T-helper 2 cell treated with Interferon-gamma antibody and Interleukin-4, amounts not matched to agents 5 μg/mL and 100 μg/mL, for 36 hours (primary cell): ENCODE data around the gene ISG20.

Source experiments
- DNase-seq: peaks from one replicate; pipeline ENCODE4 v3.0.0; 2021; ENCODE audit warnings: low spot score
- H3K27ac Mint-ChIP-seq: one replicate; pipeline ENCODE4 v1.8.0; 2021; ENCODE audit warnings: mild to moderate bottlenecking, mixed read lengths
- H3K27me3 Mint-ChIP-seq: one replicate; pipeline ENCODE4 v1.8.0; 2021; ENCODE audit warnings: low read depth, mixed read lengths
- H3K36me3 Mint-ChIP-seq: one replicate; pipeline ENCODE4 v1.8.0; 2021; ENCODE audit warnings: low read depth, mixed read lengths
- H3K4me1 Mint-ChIP-seq: one replicate; pipeline ENCODE4 v1.8.0; 2021; ENCODE audit warnings: low read depth, mixed read lengths
- H3K4me3 Mint-ChIP-seq: one replicate; pipeline ENCODE4 v1.8.0; 2022; ENCODE audit warnings: mild to moderate bottlenecking, moderate library complexity, mixed read lengths
- H3K9me3 Mint-ChIP-seq: one replicate; pipeline ENCODE4 v1.8.0; 2021; ENCODE audit warnings: mixed read lengths

The ISG20 gene

GRCh38 chr15:88649753-88650551 is 11.1 kb downstream of the ISG20 start:
- Mint-ChIP-seq H3K9me3 (no peaks in the 10 kb centered on the region), H3K4me3 (peak overlapping the region; percentile 82), H3K27ac (peak overlapping the region; percentile 91), H3K4me1 (peaks cover 38% of the 10 kb centered on the region), H3K27me3 (no peaks in the 10 kb centered on the region), H3K36me3 (peaks cover 18% of the 10 kb centered on the region)
- no peak for DNase-seq

- Mint-ChIP-seq H3K4me3 (no peak overlapping the region), H3K27ac (no peak overlapping the region), H3K36me3 (peaks cover 15% of the 10 kb centered on the region), H3K27me3 (no peaks in the 10 kb centered on the region), H3K4me1 (peaks cover 35% of the 10 kb centered on the region), H3K9me3 (no peaks in the 10 kb centered on the region)
- DNase-seq: no peak
Observed at GRCh38 chr15:88650556-88650955, 11.7 kb downstream of the ISG20 start.

DNA sequence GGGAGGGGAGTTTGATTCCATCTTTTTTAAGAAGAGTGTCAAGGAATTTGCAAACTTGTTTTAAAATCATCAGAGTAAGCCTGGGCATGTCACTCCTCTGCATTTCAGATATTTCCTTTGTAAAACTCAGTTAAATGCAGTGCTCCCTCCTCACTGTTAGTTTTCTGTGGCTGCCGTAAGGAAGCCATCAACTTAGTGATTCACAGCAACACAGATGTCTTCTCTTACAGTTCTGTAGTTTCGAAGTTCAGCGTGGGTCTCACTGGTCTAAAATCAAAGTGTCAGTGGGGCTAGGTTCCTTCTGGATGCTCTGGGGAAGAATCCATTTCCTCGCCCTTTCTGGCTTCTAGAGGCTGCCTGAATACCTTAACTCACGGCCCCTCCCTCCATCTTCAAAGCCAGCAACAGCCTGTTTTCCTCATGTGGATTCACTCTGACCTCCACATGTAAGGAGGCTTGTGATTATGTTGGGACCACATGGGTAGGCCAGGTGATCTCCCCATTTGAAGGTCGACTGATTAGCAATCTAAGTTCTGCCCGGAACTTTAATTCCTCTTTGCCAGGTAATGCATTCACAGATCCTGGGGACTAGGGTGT is 12.4 kb downstream of the ISG20 start:
- H3K36me3 Mint-ChIP-seq: peaks cover 9% of the 10 kb centered on the region
- peaks cover 34% of the 10 kb centered on the region for H3K4me1 Mint-ChIP-seq
- H3K27ac Mint-ChIP-seq: no peak overlapping the region
- no peak for DNase-seq
- H3K4me3 Mint-ChIP-seq: no peak overlapping the region
- no peaks in the 10 kb centered on the region for H3K9me3 Mint-ChIP-seq
- H3K27me3 Mint-ChIP-seq: no peaks in the 10 kb centered on the region

DNA sequence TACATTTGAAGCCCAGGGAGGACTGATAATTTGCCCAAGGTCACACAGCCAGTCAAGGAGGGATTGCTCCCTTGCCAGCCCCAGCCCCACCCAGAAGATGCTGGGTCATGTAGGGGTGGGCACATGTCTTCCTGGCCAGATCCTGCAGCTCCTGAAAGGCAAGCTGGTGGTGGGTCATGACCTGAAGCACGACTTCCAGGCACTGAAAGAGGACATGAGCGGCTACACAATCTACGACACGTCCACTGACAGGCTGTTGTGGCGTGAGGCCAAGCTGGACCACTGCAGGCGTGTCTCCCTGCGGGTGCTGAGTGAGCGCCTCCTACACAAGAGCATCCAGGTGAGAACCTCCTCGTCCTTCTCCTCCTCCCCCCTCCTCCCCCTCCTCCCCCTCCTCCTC is 13.2 kb downstream of the ISG20 start:
- Mint-ChIP-seq H3K4me3 (no peak overlapping the region), H3K4me1 (peaks cover 34% of the 10 kb centered on the region)

GRCh38 chr15:88652456-88653199 is 13.8 kb downstream of the ISG20 start:
- Mint-ChIP-seq H3K9me3 (no peaks in the 10 kb centered on the region), H3K27ac (peak overlapping the region; percentile 41), H3K36me3 (peaks cover 3% of the 10 kb centered on the region), H3K4me1 (peaks cover 30% of the 10 kb centered on the region), H3K4me3 (no peak overlapping the region), H3K27me3 (no peaks in the 10 kb centered on the region)
- no peak for DNase-seq

More for the DNA sequence above, 13.2 kb downstream of the ISG20 start:
- H3K36me3 Mint-ChIP-seq: peaks cover 9% of the 10 kb centered on the region
- no peak overlapping the region for H3K27ac Mint-ChIP-seq
- H3K27me3 Mint-ChIP-seq: no peaks in the 10 kb centered on the region
- no peaks in the 10 kb centered on the region for H3K9me3 Mint-ChIP-seq
- no peak for DNase-seq

DNA sequence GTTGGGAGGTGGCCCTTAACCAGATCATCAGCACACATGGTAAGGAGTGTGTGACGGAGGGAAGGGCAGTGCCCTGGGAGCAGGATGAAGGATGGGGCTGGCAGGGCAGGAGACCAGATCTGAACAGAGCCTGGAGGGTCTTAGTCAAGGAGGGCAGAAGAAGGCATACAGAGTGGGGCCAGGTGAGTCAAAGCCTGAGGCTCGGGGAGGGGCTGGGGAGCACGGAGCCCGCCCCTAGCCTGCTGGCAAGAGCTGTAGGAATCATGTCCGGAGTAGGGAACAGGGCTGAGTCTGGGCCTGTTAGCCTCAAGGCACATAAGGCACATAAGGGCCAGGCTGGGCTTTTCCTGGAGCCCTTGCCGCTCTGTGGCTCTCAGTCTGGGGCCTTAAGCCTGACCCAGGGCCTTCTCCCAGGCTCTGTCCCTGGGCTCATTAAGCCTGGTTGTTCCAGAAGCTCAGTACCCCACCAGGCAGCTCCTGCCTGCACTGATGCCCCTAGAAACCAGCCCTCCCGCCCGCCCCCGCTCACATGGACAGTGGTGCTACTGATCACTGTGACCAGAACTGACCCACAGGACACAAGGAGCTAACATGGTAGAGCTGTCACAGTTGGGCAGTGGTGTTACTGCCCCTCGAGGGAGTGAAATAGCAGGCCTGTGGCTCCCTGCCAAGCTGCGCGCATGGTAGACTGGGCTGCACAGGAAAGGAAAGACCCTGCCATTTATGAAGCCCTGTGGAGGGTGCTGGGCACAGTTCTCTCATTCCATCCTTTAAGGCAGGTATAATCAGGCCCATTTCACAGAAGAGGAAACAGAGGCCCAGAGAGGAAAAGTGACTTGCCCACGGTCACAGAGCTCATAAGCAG is 14.6 kb downstream of the ISG20 start:
- no peak overlapping the region for H3K27ac Mint-ChIP-seq
- DNase-seq: peak; percentile 2
- peaks cover 24% of the 10 kb centered on the region for H3K4me1 Mint-ChIP-seq
- H3K27me3 Mint-ChIP-seq: no peaks in the 10 kb centered on the region
- no peak overlapping the region for H3K4me3 Mint-ChIP-seq
- no peaks in the 10 kb centered on the region for H3K9me3 Mint-ChIP-seq
- H3K36me3 Mint-ChIP-seq: peaks cover 3% of the 10 kb centered on the region

GRCh38 chr15:88654430-88655102 is 15.8 kb downstream of the ISG20 start:
- H3K36me3 Mint-ChIP-seq: no peaks in the 10 kb centered on the region
- H3K9me3 Mint-ChIP-seq: no peaks in the 10 kb centered on the region
- no peak for DNase-seq
- no peaks in the 10 kb centered on the region for H3K27me3 Mint-ChIP-seq
- H3K4me1 Mint-ChIP-seq: peaks cover 13% of the 10 kb centered on the region
- no peak overlapping the region for H3K27ac Mint-ChIP-seq
- no peak overlapping the region for H3K4me3 Mint-ChIP-seq

- H3K4me1 Mint-ChIP-seq: peaks cover 10% of the 10 kb centered on the region
Observed at GRCh38 chr15:88655103-88655553, 16.3 kb downstream of the ISG20 start.

GRCh38 chr15:88655800-88656488 is 17.1 kb downstream of the ISG20 start:
- Mint-ChIP-seq H3K27ac (no peak overlapping the region), H3K36me3 (no peaks in the 10 kb centered on the region), H3K27me3 (no peaks in the 10 kb centered on the region), H3K4me3 (no peak overlapping the region), H3K9me3 (no peaks in the 10 kb centered on the region), H3K4me1 (peaks cover 7% of the 10 kb centered on the region)
- no peak for DNase-seq

More at GRCh38 chr15:88655103-88655553, 16.3 kb downstream of the ISG20 start:
- Mint-ChIP-seq H3K9me3 (no peaks in the 10 kb centered on the region), H3K36me3 (no peaks in the 10 kb centered on the region), H3K27me3 (no peaks in the 10 kb centered on the region), H3K27ac (no peak overlapping the region), H3K4me3 (no peak overlapping the region)
- DNase-seq: no peak

DNA sequence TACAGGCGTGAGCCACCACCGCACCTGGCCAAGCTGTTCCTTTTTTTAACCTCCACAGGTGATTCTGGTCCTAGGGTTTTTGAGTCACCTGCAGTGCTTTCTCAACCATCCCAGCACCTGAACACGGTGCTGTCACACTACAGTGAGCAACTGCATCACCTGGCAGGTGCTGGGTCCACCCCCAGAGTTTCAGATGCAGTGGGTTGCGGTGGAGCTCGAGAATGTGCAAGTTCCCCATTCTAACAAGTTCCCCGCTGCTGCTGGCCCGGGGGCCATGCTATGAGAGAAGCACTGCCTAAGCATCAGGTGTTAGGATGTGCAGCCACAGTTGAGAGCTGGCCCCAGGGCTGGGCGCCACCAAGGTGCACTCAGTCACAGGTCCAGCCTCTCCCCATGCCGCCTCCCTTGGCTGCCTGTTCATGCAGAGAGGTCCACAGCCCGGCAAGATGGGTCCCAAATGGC is 18.0 kb downstream of the ISG20 start:
- Mint-ChIP-seq H3K9me3 (no peaks in the 10 kb centered on the region), H3K4me1 (peaks cover 1% of the 10 kb centered on the region), H3K27me3 (no peaks in the 10 kb centered on the region), H3K36me3 (no peaks in the 10 kb centered on the region), H3K27ac (no peak overlapping the region), H3K4me3 (no peak overlapping the region)
- no peak for DNase-seq

DNA sequence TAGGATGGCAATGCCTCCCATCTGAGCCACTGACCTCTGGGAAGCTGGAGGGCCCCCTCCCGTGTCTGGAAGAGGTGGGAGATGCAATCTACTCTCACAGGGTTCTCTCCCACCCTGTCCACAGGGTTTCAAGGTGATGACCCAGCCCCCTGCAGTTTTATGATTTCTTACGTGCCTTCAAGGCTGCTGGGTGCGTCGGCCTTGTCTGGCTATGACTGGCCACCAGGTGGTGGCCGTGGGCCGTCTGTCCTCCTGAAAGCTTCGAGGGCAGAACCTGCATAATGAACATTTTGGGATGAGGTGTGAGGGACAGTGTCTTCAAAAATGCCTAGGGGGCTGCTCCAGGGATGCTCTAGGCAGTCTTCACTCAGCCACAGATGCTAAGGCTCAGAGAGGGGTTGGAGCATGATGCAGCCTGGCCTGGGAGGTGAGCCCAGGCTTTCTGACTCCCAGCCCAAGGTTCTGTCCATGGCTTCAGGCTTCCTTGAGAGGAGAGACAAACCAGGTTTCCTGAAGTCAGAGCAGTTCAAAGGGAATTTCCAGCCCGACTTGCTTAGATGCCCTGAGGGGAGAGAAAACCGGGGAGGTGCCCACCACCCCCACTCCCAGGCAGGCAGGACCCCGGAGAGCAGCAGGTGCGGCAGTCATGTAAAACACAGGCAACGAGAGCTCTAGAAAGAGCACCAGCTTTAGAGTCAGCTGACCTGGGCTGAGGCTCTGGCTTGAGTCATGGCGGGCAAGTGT is 18.7 kb downstream of the ISG20 start:
- H3K27me3 Mint-ChIP-seq: no peaks in the 10 kb centered on the region
- H3K36me3 Mint-ChIP-seq: no peaks in the 10 kb centered on the region
- H3K4me3 Mint-ChIP-seq: no peak overlapping the region

More for the DNA sequence above, 18.7 kb downstream of the ISG20 start:
- DNase-seq: no peak
- Mint-ChIP-seq H3K27ac (peak overlapping the region; percentile 41), H3K9me3 (no peaks in the 10 kb centered on the region), H3K4me1 (peaks cover 1% of the 10 kb centered on the region)
